ENCODE results near the gene MEGF8.

MEGF8 gene

DNA sequence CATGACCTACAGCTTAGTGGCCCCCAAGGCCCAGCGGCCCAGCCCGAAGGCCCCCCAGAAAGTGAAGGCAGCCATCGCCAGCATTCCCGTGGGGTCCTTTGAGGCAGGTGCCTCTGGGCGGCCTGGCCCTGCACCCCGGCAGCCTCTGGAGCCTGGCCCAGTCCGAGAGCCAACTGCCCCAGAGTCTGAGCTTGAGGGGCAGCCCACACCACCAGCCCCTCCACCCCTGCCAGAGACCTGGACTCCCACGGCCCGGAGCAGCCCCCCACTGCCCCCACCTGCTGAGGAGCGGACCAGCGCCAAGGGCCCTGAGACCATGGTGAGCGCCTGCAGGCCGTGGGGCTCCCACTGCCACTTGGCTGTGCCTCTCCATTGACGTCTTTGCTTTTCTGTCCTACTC lies 32.5 kb upstream of the MEGF8 start:
- 96% methylated on average over 14 of the region's 14 CpGs for whole genome bisulfite sequencing
- Histone ChIP-seq H2AK5ac (ENCODE audit: low read length, severe bottlenecking) (no peak overlapping the region), H3K23ac (ENCODE audit: low read length in 2 of 2) (no peak overlapping the region), H3K27ac (ENCODE audit: low read length, poor library complexity, severe bottlenecking) (no peak overlapping the region), H2AFZ (ENCODE audit: low read depth, low read length) (no peak overlapping the region), H3K4me1 (ENCODE audit: control insufficient read depth, insufficient read depth, low read depth, low read length) (peaks cover 14% of the 10 kb centered on the region), H2BK120ac (ENCODE audit: low read depth, low read length) (no peak overlapping the region), H3K27me3 (ENCODE audit: control insufficient read depth in 1 of 2, insufficient read depth in 1 of 2, low read length in 2 of 2) (no peaks in the 10 kb centered on the region), H4K91ac (ENCODE audit: low read length) (no peak overlapping the region), H2BK5ac (ENCODE audit: low read depth, low read length, poor library complexity, severe bottlenecking) (no peak overlapping the region), H3K79me1 (replicated peaks; ENCODE audit: low read length, poor library complexity, severe bottlenecking) (peaks cover 50% of the 10 kb centered on the region), H3K18ac (ENCODE audit: low read depth in 1 of 2, low read length in 2 of 2) (no peak overlapping the region), H3K14ac (ENCODE audit: low read length in 2 of 2) (no peak overlapping the region), H3K4me3 (ENCODE audit: insufficient read depth in 1 of 2, low read depth in 1 of 2, low read length in 2 of 2) (no peak overlapping the region), H2BK12ac (ENCODE audit: low read length in 2 of 2) (no peak overlapping the region), H4K8ac (ENCODE audit: low read length) (no peak overlapping the region), H3K9ac (ENCODE audit: low read length) (no peak overlapping the region), H3K36me3 (ENCODE audit: control insufficient read depth in 1 of 2, insufficient read depth in 2 of 2, low read depth in 1 of 2, low read length in 2 of 2) (peaks cover 89 to 93% of the 10 kb centered on the region in 2 experiments), H3K4me2 (ENCODE audit: low read length, poor library complexity, severe bottlenecking) (no peak overlapping the region), H3K9me3 (ENCODE audit: control insufficient read depth, low read length) (no peaks in the 10 kb centered on the region), H3K4ac (ENCODE audit: low read depth in 1 of 2, low read length in 2 of 2) (no peak overlapping the region), H2BK15ac (ENCODE audit: low read depth, poor library complexity, severe bottlenecking) (no peak overlapping the region)
- DNase-seq, result no peak

- no peak overlapping the region for H3K4ac ChIP-seq (ENCODE audit: low read depth in 1 of 2, low read length in 2 of 2)
- H3K4me2 ChIP-seq (ENCODE audit: low read length, poor library complexity, severe bottlenecking), result no peak overlapping the region
- peaks cover 84 to 87% of the 10 kb centered on the region in 2 experiments for H3K36me3 ChIP-seq (ENCODE audit: control insufficient read depth in 1 of 2, insufficient read depth in 2 of 2, low read depth in 1 of 2, low read length in 2 of 2)
- H2AFZ ChIP-seq (ENCODE audit: low read depth, low read length), result no peak overlapping the region
- H3K9me3 ChIP-seq (ENCODE audit: control insufficient read depth, low read length), result no peaks in the 10 kb centered on the region
- H3K79me1 ChIP-seq (replicated peaks; ENCODE audit: low read length, poor library complexity, severe bottlenecking), result peaks cover 47% of the 10 kb centered on the region
- no peak overlapping the region for H3K14ac ChIP-seq (ENCODE audit: low read length in 2 of 2)
- DNase-seq, result no peak
- H3K18ac ChIP-seq (ENCODE audit: low read depth in 1 of 2, low read length in 2 of 2), result no peak overlapping the region
- no peak overlapping the region for H3K27ac ChIP-seq (ENCODE audit: low read length, poor library complexity, severe bottlenecking)
- peak overlapping the region; percentile 64 for H2BK15ac ChIP-seq (ENCODE audit: low read depth, poor library complexity, severe bottlenecking)
- no peak overlapping the region for H3K9ac ChIP-seq (ENCODE audit: low read length)
- no peak overlapping the region for H2BK5ac ChIP-seq (ENCODE audit: low read depth, low read length, poor library complexity, severe bottlenecking)
- H3K23ac ChIP-seq (ENCODE audit: low read length in 2 of 2), result no peak overlapping the region
- peaks cover 14% of the 10 kb centered on the region for H3K4me1 ChIP-seq (ENCODE audit: control insufficient read depth, insufficient read depth, low read depth, low read length)
- no peak overlapping the region for H2AK5ac ChIP-seq (ENCODE audit: low read length, severe bottlenecking)
- no peak overlapping the region for H4K91ac ChIP-seq (ENCODE audit: low read length)
- no peak overlapping the region for H4K8ac ChIP-seq (ENCODE audit: low read length)
- H2BK12ac ChIP-seq (ENCODE audit: low read length in 2 of 2), result no peak overlapping the region
- WGBS, result 86% methylated on average over 15 of the region's 17 CpGs
- no peak overlapping the region for H3K4me3 ChIP-seq (ENCODE audit: insufficient read depth in 1 of 2, low read depth in 1 of 2, low read length in 2 of 2)
- no peaks in the 10 kb centered on the region for H3K27me3 ChIP-seq (ENCODE audit: control insufficient read depth in 1 of 2, insufficient read depth in 1 of 2, low read length in 2 of 2)
- H2BK120ac ChIP-seq (ENCODE audit: low read depth, low read length), result no peak overlapping the region
Measured at GRCh38 chr19:42293540-42293939, 31.9 kb upstream of the MEGF8 start.

DNA sequence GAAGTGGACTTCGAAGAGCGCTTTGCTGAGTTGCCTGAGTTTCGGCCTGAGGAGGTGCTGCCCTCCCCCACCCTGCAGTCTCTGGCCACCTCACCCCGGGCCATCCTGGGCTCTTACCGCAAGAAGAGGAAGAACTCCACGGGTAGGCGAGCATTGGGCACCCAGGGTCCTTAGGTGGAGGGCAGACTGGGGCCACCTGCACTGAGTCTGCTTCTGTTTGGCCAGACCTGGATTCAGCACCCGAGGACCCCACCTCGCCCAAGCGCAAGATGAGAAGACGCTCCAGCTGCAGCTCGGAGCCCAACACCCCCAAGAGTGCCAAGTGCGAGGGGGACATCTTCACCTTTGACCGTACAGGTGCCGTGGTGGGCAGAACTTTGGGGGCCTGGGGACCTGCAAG lies 31.5 kb upstream of the MEGF8 start:
- no peak overlapping the region for H3K4ac ChIP-seq (ENCODE audit: low read depth in 1 of 2, low read length in 2 of 2)
- peaks cover 14% of the 10 kb centered on the region for H3K4me1 ChIP-seq (ENCODE audit: control insufficient read depth, insufficient read depth, low read depth, low read length)
- H3K4me3 ChIP-seq (ENCODE audit: insufficient read depth in 1 of 2, low read depth in 1 of 2, low read length in 2 of 2), result no peak overlapping the region
- H3K14ac ChIP-seq (ENCODE audit: low read length in 2 of 2), result no peak overlapping the region
- H3K18ac ChIP-seq (ENCODE audit: low read depth in 1 of 2, low read length in 2 of 2), result no peak overlapping the region
- H4K91ac ChIP-seq (ENCODE audit: low read length), result no peak overlapping the region
- H2AFZ ChIP-seq (ENCODE audit: low read depth, low read length), result no peak overlapping the region
- peaks cover 79 to 83% of the 10 kb centered on the region in 2 experiments for H3K36me3 ChIP-seq (ENCODE audit: control insufficient read depth in 1 of 2, insufficient read depth in 2 of 2, low read depth in 1 of 2, low read length in 2 of 2)
- 96% methylated on average over 15 of the region's 15 CpGs for WGBS
- H2BK120ac ChIP-seq (ENCODE audit: low read depth, low read length), result no peak overlapping the region
- no peak overlapping the region for H2BK12ac ChIP-seq (ENCODE audit: low read length in 2 of 2)
- H3K23ac ChIP-seq (ENCODE audit: low read length in 2 of 2), result no peak overlapping the region
- DNase-seq, result no peak
- no peak overlapping the region for H3K4me2 ChIP-seq (ENCODE audit: low read length, poor library complexity, severe bottlenecking)
- no peaks in the 10 kb centered on the region for H3K27me3 ChIP-seq (ENCODE audit: control insufficient read depth in 1 of 2, insufficient read depth in 1 of 2, low read length in 2 of 2)
- H3K9me3 ChIP-seq (ENCODE audit: control insufficient read depth, low read length), result no peaks in the 10 kb centered on the region
- H3K27ac ChIP-seq (ENCODE audit: low read length, poor library complexity, severe bottlenecking), result no peak overlapping the region
- no peak overlapping the region for H2BK15ac ChIP-seq (ENCODE audit: low read depth, poor library complexity, severe bottlenecking)
- H2AK5ac ChIP-seq (ENCODE audit: low read length, severe bottlenecking), result no peak overlapping the region
- H2BK5ac ChIP-seq (ENCODE audit: low read depth, low read length, poor library complexity, severe bottlenecking), result no peak overlapping the region
- H3K9ac ChIP-seq (ENCODE audit: low read length), result no peak overlapping the region
- H4K8ac ChIP-seq (ENCODE audit: low read length), result no peak overlapping the region
- H3K79me1 ChIP-seq (replicated peaks; ENCODE audit: low read length, poor library complexity, severe bottlenecking), result peaks cover 44% of the 10 kb centered on the region

DNA sequence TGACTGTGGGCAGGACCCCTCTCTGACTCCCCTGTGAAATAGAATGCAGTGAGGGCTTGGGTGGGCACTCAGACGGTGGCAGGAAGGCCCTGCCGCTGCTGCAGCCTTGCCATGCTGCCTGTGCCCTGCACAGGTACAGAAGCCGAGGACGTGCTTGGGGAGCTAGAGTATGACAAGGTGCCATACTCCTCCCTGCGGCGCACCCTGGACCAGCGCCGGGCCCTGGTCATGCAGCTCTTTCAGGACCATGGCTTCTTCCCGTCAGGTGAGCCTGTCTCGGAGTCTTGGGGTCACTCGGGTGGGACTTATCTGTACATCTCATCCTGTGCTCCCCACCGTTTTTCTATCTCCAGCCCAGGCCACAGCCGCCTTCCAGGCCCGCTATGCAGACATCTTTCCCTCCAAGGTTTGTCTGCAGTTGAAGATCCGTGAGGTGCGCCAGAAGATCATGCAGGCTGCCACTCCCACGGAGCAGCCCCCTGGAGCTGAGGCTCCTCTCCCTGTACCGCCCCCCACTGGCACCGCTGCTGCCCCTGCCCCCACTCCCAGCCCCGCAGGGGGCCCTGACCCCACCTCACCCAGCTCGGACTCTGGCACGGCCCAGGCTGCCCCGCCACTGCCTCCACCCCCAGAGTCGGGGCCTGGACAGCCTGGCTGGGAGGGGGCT lies 30.8 kb upstream of the MEGF8 start:
- Histone ChIP-seq H2BK5ac (ENCODE audit: low read depth, low read length, poor library complexity, severe bottlenecking) (no peak overlapping the region), H2BK120ac (ENCODE audit: low read depth, low read length) (no peak overlapping the region), H3K4me2 (ENCODE audit: low read length, poor library complexity, severe bottlenecking) (no peak overlapping the region), H4K8ac (ENCODE audit: low read length) (no peak overlapping the region), H3K18ac (ENCODE audit: low read depth in 1 of 2, low read length in 2 of 2) (no peak overlapping the region), H3K27ac (ENCODE audit: low read length, poor library complexity, severe bottlenecking) (no peak overlapping the region), H2BK12ac (ENCODE audit: low read length in 2 of 2) (no peak overlapping the region), H3K9me3 (ENCODE audit: control insufficient read depth, low read length) (no peaks in the 10 kb centered on the region), H2BK15ac (ENCODE audit: low read depth, poor library complexity, severe bottlenecking) (no peak overlapping the region), H3K27me3 (ENCODE audit: control insufficient read depth in 1 of 2, insufficient read depth in 1 of 2, low read length in 2 of 2) (no peaks in the 10 kb centered on the region), H3K9ac (ENCODE audit: low read length) (no peak overlapping the region), H3K4ac (ENCODE audit: low read depth in 1 of 2, low read length in 2 of 2) (no peak overlapping the region), H2AFZ (ENCODE audit: low read depth, low read length) (no peak overlapping the region), H3K4me1 (ENCODE audit: control insufficient read depth, insufficient read depth, low read depth, low read length) (peaks cover 14% of the 10 kb centered on the region), H2AK5ac (ENCODE audit: low read length, severe bottlenecking) (no peak overlapping the region), H3K36me3 (ENCODE audit: control insufficient read depth in 1 of 2, insufficient read depth in 2 of 2, low read depth in 1 of 2, low read length in 2 of 2) (peaks cover 73 to 77% of the 10 kb centered on the region in 2 experiments), H3K23ac (ENCODE audit: low read length in 2 of 2) (no peak overlapping the region), H3K4me3 (ENCODE audit: insufficient read depth in 1 of 2, low read depth in 1 of 2, low read length in 2 of 2) (no peak overlapping the region), H3K79me1 (replicated peaks; ENCODE audit: low read length, poor library complexity, severe bottlenecking) (peaks cover 37% of the 10 kb centered on the region), H4K91ac (ENCODE audit: low read length) (no peak overlapping the region), H3K14ac (ENCODE audit: low read length in 2 of 2) (no peak overlapping the region)
- 95% methylated on average over 22 of the region's 24 CpGs for WGBS
- no peak for DNase-seq
